SK-N-DZ (cell line): Measurements from ENCODE around the gene PON2.

ENCODE experiments used
- DNase-seq: peaks from one replicate; pipeline ENCODE4 v3.0.0-alpha.2; 2015; ENCODE audit warnings: low spot score

PON2 gene

GRCh38 chr7:95446618-95447017 is 11.8 kb upstream of the PON2 start:
- DNase-seq: no peak

DNA sequence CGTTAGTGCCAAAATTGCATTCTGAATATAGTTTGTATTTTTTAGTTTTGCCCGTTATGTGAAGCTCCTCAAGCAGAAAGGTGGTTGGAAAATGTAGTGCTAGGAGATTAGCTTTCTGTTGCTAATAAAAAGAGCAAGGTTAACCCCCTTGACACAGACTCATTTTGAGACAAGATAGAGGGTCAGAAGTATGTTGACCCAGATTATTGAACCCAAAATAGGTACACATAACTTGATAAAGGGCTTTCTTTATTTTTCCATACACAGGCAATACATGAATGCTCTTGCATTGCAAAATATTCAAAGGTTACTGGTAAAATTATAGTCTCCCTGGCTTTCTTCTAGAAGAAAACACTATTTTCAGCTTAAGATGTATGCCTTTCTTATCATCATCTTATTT is 10.0 kb upstream of the PON2 start:
- DNase-seq: no peak

GRCh38 chr7:95441042-95441823 is 6.4 kb upstream of the PON2 start:
- DNase-seq: no peak

DNA sequence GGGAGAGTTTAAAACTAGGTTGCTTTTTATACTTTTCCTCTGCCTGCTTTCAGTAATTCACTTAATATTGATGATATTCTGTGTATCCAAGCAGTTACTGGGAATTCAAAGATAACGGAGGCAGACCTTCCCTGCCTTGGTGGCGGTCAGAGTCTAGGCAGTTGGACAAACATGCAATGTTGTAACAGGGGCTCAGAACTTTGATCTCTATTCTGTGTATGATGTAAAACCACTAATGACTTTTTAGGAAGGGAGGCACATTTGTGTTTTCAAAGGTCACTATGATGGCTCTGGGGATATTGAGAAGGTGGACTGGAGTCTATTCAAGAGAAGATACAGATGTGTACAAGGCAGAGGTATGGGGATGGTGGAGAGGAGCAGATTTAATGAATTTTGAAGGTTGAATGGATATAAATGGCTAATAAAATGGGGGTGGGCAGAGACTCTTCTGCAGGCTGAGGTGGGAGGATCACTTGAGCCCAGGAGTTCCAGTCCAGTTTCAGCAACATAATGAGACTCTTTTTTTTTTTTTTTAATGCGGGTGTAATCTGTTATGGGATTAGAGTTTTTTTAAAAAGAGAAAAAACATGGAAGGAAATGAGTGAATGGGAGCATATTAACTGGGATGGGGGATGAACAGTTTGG is 5.7 kb upstream of the PON2 start:
- DNase-seq: no peak

DNA sequence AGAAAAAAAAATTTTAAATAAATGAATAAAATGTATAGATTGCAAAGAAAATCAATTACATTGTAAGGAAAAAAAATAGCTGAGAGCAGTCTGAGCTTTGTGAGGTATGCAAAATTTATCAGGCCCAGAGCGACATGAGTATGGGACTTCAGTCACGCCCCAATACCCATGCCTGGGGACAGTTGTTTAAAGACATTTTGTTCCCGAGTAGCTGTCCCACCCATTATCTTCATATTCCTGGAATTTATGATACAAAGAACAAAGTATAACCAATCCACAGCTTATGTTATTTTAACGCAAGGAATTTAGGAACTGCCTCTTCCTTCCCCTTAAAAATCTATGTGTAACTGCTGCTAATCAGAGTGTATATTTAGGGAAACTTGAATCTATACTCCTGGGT is 1.6 kb upstream of the PON2 start:
- no peak for DNase-seq

DNA sequence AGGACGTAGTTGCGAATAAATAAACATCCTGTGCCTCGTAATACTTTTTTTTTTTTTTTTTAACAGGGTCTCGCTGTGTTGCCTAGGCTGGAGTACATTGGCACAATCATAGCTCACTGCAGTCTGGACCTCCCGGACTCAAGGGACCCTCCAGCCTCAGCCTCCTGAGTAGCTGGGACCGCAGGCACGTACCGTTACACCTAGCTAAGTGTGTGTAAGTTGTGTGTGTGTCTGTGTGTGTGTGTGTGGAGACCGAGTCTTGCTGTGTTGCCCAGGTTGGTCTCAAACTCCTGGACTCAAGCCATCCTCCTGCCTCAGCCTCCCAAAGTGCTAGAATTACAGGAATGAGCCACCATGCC is 573 bp upstream of the PON2 start:
- no peak for DNase-seq

DNA sequence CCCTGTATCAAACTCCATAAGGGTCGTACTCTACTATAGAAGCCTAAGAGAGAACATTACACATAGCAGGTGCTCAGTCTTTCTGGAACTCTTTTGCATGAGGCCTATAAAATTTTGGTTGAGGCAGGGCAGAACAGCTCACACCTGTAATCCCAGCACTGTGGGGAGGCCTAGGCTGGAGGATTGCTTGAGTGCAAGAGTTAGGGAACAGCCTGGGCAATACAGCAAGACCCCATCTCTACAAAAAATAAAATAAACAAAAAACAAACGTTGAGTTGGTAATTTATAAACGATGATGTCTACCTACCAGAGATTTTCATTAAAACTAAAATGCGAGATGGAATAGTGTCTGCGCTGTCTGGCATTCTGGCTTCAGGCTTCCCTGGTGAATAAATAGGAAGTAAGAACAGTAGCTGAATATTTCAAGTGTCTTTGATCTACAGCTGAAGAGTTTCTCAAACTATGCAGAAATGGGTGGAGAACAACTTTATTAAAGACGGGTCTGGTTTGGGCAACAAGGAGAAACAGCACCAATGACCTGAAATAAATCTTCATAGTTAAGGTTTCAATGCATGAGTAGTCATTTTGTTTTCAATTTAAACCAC is 774 bp downstream of the PON2 start:
- no peak for DNase-seq

GRCh38 chr7:95433129-95433528 is 1.7 kb downstream of the PON2 start:
- DNase-seq: no peak

GRCh38 chr7:95432606-95433005 is 2.2 kb downstream of the PON2 start:
- DNase-seq: no peak

DNA sequence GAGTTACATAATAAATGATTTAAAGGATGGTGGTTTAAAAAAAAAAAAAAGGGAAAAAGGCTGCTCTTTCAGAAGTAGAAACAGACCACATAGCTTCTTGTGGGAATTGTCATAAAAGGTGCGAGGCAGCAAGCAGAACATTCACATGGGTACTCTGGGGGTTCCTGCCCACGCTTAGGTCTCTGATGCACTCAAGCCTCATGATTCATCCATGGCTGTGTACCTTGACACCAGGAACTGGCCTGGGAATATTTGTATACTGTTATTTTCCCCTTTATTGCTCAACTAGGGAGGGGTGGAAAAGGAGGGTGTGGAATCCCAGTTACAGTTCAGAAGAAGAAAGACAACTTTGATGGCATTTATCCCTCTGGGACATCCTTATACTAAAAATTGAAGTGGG is 4.0 kb downstream of the PON2 start:
- no peak for DNase-seq

- DNase-seq: no peak
Observed at GRCh38 chr7:95429241-95429990, 5.4 kb downstream of the PON2 start.

DNA sequence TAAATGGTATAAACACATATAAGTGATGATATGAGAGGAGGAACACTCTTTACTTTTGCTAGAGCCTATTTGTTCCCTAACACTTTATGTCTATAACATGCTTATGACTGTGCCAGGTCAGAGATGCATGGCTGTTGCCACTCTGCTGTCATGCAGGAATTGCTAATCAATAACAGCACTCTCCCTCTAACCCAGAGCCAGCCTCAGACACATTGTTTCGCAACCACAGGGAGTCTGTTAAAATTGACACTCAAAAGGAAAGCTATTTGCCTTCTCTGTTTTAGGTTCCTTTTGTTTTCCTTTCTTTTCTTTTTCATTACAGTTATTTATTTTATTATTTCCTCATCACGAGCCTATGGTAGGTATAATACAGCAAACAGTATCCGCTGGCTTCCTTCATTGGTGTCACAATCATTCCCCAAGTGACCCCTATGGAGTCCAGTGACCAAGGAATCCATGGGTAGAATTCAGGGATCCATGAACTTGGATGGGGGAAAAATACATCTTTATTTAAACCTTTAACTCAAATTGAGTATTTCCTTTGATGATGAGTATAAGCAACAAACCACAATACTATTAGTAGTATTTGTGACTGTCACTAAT is 6.8 kb downstream of the PON2 start:
- no peak for DNase-seq

DNA sequence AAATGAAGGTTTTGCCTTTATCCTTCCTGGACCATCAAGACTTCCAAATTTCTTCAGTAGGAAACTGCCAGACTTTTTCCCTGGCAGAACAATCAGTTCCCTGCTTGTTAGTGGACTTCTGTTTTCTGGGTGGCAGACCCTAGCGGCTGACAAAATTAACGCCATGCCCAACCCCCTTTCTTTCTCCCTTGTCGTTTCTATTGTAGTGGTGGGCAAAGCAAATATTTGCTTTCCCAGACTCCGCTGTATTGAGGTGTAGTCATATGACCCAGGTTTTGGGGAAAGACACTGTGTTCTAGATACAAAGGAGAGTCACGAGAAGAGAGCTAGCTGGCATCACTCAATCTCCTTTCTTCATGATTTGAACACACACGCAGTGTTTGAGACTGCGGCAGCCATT is 7.7 kb downstream of the PON2 start:
- no peak for DNase-seq

GRCh38 chr7:95425694-95426093 is 9.1 kb downstream of the PON2 start:
- DNase-seq: no peak

- DNase-seq: no peak
Observed at GRCh38 chr7:95424716-95425115, 10.1 kb downstream of the PON2 start.

GRCh38 chr7:95421847-95422444 is 12.9 kb downstream of the PON2 start:
- no peak for DNase-seq

DNA sequence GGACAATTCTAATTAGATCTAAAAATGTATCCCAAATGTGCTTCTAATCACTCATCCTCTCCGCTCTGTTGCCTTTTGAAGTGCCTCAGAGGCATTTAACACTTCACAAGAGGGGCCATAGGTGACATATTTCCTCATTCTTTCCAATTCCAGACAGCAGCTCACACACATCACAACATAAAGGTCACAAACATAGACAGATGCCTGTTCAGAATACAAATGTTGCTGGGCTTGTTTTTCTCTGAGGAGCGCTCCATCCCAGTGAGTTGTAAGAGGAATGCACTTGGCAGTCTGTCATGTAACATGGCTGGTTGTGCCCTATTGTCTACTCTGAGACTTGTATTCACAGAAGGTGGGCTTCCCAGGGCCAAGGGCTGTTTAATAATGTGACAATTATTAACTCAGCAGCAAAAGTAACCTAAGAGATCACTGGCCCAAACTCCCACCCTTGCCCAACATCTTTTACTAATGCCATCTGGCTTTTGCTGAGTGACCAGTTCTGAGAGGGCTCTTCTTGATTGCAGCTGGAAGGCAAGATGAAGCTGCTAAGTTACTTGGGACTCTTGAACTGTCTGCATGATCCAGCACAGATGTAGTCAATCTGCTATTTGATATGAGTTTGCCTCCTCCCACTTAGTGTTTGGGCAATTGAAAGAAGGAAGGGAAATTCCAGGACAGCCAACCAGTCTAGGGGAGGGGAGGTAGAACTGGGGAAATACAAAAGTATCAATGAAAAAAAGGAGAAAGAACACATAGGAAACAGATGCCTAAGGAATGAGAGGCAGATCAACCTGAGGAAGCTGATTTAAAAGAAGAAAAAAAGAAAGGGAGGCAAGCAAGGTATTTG is 13.6 kb downstream of the PON2 start:
- DNase-seq: peak; percentile 16

DNA sequence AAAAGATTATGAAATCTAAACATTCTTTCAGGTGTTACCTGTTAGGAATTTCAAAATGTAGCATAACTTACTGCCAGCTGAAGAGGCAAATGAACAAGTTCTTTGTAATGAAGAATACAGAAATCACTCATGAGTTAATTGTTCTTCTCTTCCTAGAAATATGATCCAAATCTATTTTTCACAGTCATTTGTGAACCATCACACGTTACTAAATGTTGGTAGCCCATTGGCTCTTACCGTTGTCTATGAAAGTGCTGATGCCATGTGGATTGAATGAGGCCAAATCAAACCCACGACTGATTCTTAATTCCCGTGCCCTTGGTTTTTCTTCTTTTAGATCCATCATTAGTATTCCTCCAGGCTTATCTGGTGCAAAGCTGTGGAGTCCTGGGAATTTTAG is 22.8 kb downstream of the PON2 start:
- DNase-seq: no peak

GRCh38 chr7:95411666-95412065 is 23.2 kb downstream of the PON2 start:
- no peak for DNase-seq

GRCh38 chr7:95411036-95411435 is 23.8 kb downstream of the PON2 start:
- no peak for DNase-seq

DNA sequence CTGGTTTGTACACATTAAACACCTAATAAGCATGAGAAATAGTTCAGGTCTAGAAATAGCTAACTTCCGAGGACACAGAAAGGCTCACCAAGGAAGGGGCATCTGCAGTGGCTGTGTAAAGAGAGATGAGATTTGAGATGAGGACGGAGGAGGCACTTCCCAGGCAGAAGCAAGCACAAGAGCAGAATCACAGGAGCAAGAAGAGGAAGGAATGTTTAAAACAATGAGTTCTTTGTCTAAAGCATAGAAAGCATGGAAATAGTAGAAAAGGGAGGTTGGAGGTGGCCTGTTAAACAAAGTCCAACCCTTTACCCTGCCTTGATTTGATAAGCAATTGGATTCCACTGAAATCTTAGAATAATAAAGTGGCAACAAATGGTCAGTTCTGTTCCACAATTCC is 27.1 kb downstream of the PON2 start:
- DNase-seq: no peak
